Uterus (tissue), 4 donors: ENCODE measurements around the gene ACOT7. TPM values are rescaled to one million over a fixed set of nuclear protein-coding genes. Genes with fewer than 3 reads are reported as not detected.

ENCODE experiments used
- DNase-seq, 2 donors: peaks; one replicate each; pipeline ENCODE4 v3.0.0-alpha.2; 2019 to 2020
- H3K27ac ChIP-seq, 2 donors: fragments of 200-600 bp; sonication (generic); 1 replicate in 1 of 2; 2 replicates in 1 of 2; pipeline ENCODE4 v1.5.1; 2016 to 2018
- H3K27me3 ChIP-seq, 2 donors: fragments of 200-600 bp; sonication (generic); one replicate each; pipeline ENCODE4 v1.5.1; 2018 to 2019; ENCODE audit warnings: control low read depth in 1 of 2
- H3K36me3 ChIP-seq, 2 donors: fragments of 200-600 bp; sonication (generic); one replicate each; pipeline ENCODE4 v1.5.1; 2019; ENCODE audit warnings: control low read depth in 1 of 2
- H3K4me1 ChIP-seq, 2 donors: fragments of 200-600 bp; sonication (generic); one replicate each; pipeline ENCODE4 v1.5.1; 2018 to 2019; ENCODE audit warnings: control low read depth in 1 of 2
- H3K4me3 ChIP-seq, 2 donors: fragments of 200-600 bp; sonication (generic); 1 replicate in 1 of 2; 2 replicates in 1 of 2; pipeline ENCODE4 v1.5.1; 2018 to 2019; ENCODE audit warnings: mild to moderate bottlenecking in 1 of 2
- H3K9me3 ChIP-seq, 2 donors: fragments of 200-600 bp; sonication (generic); one replicate each; pipeline ENCODE4 v1.5.1; 2019; ENCODE audit warnings: control low read depth in 1 of 2
- CTCF ChIP-seq, 4 experiments: fragments of 200-600 bp in 2 of 4; fragments of 450-650 bp in 2 of 4; sonication (generic) in 2 of 4; IDR thresholded peaks; one replicate each; pipeline ENCODE4 v1.5.1; 2016 to 2019; ENCODE audit warnings: antibody characterized with exemption in 4 of 4, mild to moderate bottlenecking in 2 of 4, moderate library complexity in 1 of 4
- POLR2A ChIP-seq, 2 donors: fragments of 450-650 bp; IDR thresholded peaks; one replicate each; pipeline ENCODE4 v1.6.1; 2016; ENCODE audit warnings: antibody characterized with exemption in 2 of 2, mild to moderate bottlenecking in 1 of 2, moderate library complexity in 1 of 2
- intact Hi-C: fragments of 100-400 bp; cut with DNase I; formaldehyde crosslinking; loops from one replicate; pipeline ENCODE4 v1.15.1; 2023; ENCODE audit warnings: low total_unique reads
- total RNA-seq, 4 donors: library from RNA; depleted of rRNA in 3 of 4; stranded (reverse); fragments of >200 nt in 3 of 4; gene quantifications; one replicate each; pipeline versions ENCODE4 v1.1.0 to v1.2.4, GENCODE V29; 2014 to 2023
- donor health status: DM: yes; HTN: yes; CAD: no.

The ACOT7 gene
- total RNA-seq, 4 donors from 2014 or later: 7.4 to 27.6 (median 12.4) TPM

- intact Hi-C loops: no loop called here
- Histone ChIP-seq H3K4me1 (peaks cover 0 to 9% of the 10 kb centered on the region in 2 donors), H3K36me3 (no peaks in the 10 kb centered on the region), H3K27me3 (no peaks in the 10 kb centered on the region), H3K4me3 (no peak overlapping the region), H3K9me3 (no peaks in the 10 kb centered on the region), H3K27ac (no peak overlapping the region)
- no peak for DNase-seq
- no peak for TF ChIP-seq POLR2A (IDR thresholded peaks at IDR 0.05)
- no peak for TF ChIP-seq CTCF (IDR thresholded peaks at IDR 0.05)
Observed at GRCh38 chr1:6263716-6264115, 129.9 kb downstream of the ACOT7 start.

- peaks cover 0 to 9% of the 10 kb centered on the region in 2 donors for H3K4me1 ChIP-seq
- no peaks in the 10 kb centered on the region for H3K36me3 ChIP-seq
- H3K27me3 ChIP-seq: no peaks in the 10 kb centered on the region
- peak overlapping the region; percentile 15 to 70 for H3K27ac ChIP-seq
- no peak for TF ChIP-seq POLR2A (IDR thresholded peaks at IDR 0.05)
- TF ChIP-seq CTCF (IDR thresholded peaks at IDR 0.05): no peak
- no peak overlapping the region for H3K4me3 ChIP-seq
- no peaks in the 10 kb centered on the region for H3K9me3 ChIP-seq
- DNase-seq: peak; percentile 51 to 75
- intact Hi-C loops: no loop called here
Observed at GRCh38 chr1:6262555-6263420, 130.8 kb downstream of the ACOT7 start.

DNA sequence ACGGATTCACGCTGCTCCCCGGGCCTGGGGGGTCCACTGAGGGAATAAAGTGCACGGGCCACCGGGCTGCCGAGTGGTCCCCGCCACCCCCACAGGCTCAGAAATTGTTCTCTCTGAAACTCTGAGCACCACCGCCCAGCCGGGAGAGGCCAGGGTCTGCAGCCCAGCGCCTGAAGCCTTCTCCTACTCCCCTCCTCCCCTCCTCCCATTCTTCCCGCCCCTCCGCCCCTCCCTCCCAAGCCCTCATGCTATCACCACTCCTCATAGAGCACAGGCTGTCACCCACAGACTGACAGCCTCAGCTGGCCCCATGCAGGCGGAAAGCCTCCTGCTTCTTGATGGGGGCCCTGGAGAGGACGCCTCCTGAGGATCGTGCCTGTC is 132.0 kb downstream of the ACOT7 start:
- peaks cover 0 to 9% of the 10 kb centered on the region in 2 donors for H3K4me1 ChIP-seq
- H3K9me3 ChIP-seq: no peaks in the 10 kb centered on the region
- peak overlapping the region; percentile 70 to 77 for H3K27ac ChIP-seq
- H3K27me3 ChIP-seq: no peaks in the 10 kb centered on the region
- H3K36me3 ChIP-seq: no peaks in the 10 kb centered on the region
- intact Hi-C loops: no loop called here
- no peak for DNase-seq
- H3K4me3 ChIP-seq: no peak overlapping the region
- no peak for TF ChIP-seq CTCF (IDR thresholded peaks at IDR 0.05)
- TF ChIP-seq POLR2A (IDR thresholded peaks at IDR 0.05): no peak

DNA sequence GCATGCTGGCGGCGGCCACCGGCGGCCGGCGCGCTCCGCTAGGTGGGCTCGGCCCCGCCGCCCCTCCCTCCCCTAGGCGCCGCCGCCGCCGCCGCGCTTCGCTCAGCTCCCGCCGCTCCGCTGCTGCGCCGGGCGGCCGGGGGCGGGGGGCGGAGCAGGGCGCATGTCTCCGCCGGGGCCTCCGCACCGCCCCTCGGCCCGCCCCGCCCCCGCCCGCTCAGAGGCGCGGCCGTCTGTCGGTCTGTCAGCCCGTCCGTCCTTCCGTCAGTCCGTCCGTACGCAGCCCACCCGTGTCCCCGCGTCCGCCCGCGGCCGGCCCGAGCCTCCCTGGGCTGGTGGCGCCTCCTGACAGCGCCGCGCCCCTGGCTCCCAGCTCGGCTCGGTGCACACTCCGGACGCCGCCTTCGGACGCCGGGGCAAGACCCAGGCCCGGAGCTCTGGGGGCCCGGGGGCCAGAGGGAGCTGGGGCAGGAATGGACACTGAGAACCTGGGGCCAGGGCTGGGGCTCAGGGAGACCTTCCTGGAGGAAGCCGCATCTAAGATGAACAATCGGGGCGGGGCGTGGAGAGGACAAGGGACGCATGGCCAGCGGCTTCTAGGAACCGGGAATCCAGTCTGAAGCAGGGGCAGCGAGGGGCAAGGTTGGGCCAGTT is 132.5 kb downstream of the ACOT7 start, which contains the start of gene GPR153:
GPR153 (minus strand) TSS at position 138 of the 654 bp plus-strand sequence. CDS start 6,193 bp downstream, outside the sequence.
- Histone ChIP-seq H3K9me3 (no peaks in the 10 kb centered on the region), H3K27ac (peak within 1 kb of the TSS; percentile 76 to 77), H3K36me3 (no peaks in the 10 kb centered on the region), H3K4me3 (peak within 1 kb of the TSS; percentile 43 to 47), H3K4me1 (peaks cover 0 to 9% of the 10 kb centered on the region in 2 donors), H3K27me3 (no peaks in the 10 kb centered on the region)
- TF ChIP-seq CTCF (IDR thresholded peaks at IDR 0.05): no peak
- TF ChIP-seq POLR2A (IDR thresholded peaks at IDR 0.05): no peak
- intact Hi-C loops: no loop called here
- peak in 1 of 2 donors; percentile 62 for DNase-seq
